Measurements from ENCODE around the gene INHBB. TPM values are rescaled to one million over a fixed set of nuclear protein-coding genes. Genes with fewer than 3 reads are reported as not detected.
"Not testable (repeated sequence)": the region's sequence is repeated elsewhere in the genome, so short reads cannot be mapped to it uniquely, and the experiment has no call there.

Gene INHBB
- total and polyA plus RNA-seq, 8 donors, result 0.37 to 7.2 (median 0.89) TPM; not detected in 1

DNA sequence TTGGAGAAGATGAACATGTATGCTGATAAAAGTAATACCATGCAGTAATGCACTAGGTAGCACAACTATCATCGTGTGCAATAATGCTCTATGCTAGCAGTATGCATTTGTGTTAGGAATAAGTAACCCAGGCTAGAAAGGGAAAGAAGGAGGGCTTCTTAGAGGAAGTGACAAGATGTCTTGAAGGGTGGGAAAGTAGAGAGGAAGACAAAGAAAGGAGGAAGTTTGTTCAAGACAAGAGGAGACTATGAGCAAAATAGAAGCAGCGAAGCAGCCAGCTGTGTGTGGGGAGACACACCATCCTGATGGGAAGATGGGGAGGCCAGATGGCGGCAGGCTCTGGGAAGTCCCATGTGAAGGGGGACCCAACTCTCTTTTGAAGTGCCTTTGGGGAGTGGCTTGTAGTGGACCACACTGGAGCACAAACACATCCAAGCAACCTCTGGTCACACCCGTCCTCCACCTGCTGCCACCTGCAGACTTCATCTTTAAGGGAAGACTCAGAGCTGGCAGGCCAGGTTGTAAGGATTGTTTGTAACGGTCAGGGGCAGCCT is 39.9 kb upstream of the INHBB start:
- TF ChIP-seq POLR2A (IDR thresholded peaks at IDR 0.05) (no peak), CTCF (IDR thresholded peaks at IDR 0.05) (no peak), POLR2AphosphoS5 (IDR thresholded peaks at IDR 0.05) (no peak), EP300 (IDR thresholded peaks at IDR 0.05) (no peak)
- intact Hi-C loops (cut with DNase I; ENCODE audit: low total_unique reads), result no loop called here
- peaks cover 0 to 11% (median 0%) of the 10 kb centered on the region in 4 donors for H3K4me1 ChIP-seq
- H3K27ac ChIP-seq, result no peak overlapping the region
- no peaks in the 10 kb centered on the region for H3K27me3 ChIP-seq
- no peak for DNase-seq
- peaks cover 10 to 33% (median 29%) of the 10 kb centered on the region in 4 donors for H3K36me3 ChIP-seq
- WGBS, 5 donors, result 92 to 96% (median 93%) methylated on average over 5 of the region's 5 CpGs
- H3K9me3 ChIP-seq, result no peaks in the 10 kb centered on the region
- H3K4me3 ChIP-seq, result no peak overlapping the region

DNA sequence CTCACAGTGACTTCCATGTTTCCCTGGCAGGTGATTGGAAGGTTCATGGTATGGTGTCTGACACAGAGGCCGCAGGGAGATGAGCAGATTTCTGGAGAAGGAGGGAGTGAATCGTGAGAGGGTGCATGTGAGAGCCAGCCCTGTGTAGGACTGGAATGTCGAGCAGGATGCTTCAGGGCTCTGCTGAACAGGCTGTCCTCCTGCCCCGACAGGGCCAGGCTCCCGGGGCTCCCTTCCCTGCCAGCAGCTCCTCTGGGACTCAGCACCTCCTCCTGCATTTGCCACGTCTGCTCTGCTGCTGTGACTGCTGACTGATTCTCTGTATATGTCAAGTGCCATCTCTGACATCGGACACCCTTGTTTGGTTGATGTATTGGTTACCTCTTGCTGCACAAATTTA is 38.5 kb upstream of the INHBB start:
- no peak overlapping the region for H3K4me3 ChIP-seq
- no peaks in the 10 kb centered on the region for H3K9me3 ChIP-seq
- intact Hi-C loops (cut with DNase I; ENCODE audit: low total_unique reads), result no loop called here
- TF ChIP-seq EP300 (IDR thresholded peaks at IDR 0.05), result no peak
- no peak for TF ChIP-seq POLR2AphosphoS5 (IDR thresholded peaks at IDR 0.05)
- no peak for DNase-seq
- H3K27me3 ChIP-seq, result no peaks in the 10 kb centered on the region
- WGBS, 5 donors, result 70 to 84% (median 80%) methylated on average over 7 of the region's 7 CpGs
- H3K4me1 ChIP-seq, result peaks cover under 1 to 15% (median 3%) of the 10 kb centered on the region in 4 donors
- no peak overlapping the region for H3K27ac ChIP-seq
- peaks cover 4 to 20% (median 15%) of the 10 kb centered on the region in 4 donors for H3K36me3 ChIP-seq

DNA sequence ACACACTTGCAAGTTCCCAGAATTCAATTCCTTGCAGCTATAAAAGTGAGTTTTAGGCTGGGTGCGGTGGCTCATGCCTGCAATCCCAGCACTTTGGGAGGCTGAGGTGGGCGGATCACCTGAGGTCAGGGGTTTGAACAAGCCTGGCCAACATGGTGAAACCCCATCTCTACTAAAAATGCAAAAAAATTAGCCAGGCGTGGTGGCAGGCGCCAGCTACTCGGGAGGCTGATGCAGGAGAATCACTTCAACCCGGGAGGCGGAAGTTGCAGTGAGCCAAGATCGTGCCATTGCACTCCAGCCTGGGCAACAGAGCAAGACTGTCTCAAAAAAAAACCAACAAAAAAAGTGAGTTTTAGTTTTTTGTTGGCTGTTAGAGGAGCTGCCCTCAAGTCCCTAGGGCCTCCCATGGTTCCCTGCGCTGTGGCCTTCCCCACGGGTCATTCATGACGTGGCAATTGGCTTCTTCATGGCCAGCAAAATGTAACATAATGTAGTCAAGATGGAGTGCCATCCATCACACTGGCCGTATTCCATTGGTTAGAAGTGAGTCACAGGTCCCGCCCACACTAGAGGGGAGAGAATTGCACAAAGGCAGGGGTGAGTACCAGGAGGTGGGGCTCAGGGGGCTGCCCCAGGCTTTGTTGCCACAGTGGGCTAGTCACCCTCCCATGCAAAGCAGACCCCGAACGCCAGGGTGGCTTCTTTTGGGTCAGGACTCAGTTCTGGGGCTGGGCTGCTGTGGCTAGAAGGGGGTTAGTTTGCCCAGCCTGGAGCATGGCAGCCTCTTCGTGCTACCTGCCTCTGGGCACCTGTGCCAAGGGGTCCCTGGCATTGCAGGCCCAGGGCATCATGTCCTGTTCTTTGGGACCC is 37.7 kb upstream of the INHBB start:
- H3K9me3 ChIP-seq, result no peaks in the 10 kb centered on the region
- 86 to 95% (median 92%) methylated on average over 12 to 16 of the region's 16 CpGs for WGBS, 5 donors
- no peak for DNase-seq
- H3K27me3 ChIP-seq, result no peaks in the 10 kb centered on the region
- intact Hi-C loops (cut with DNase I; ENCODE audit: low total_unique reads), result no loop called here
- H3K27ac ChIP-seq, result no peak overlapping the region
- H3K4me3 ChIP-seq, result no peak overlapping the region
- TF ChIP-seq POLR2A (IDR thresholded peaks at IDR 0.05) (no peak), POLR2AphosphoS5 (IDR thresholded peaks at IDR 0.05) (no peak), CTCF (IDR thresholded peaks at IDR 0.05) (no peak), EP300 (IDR thresholded peaks at IDR 0.05) (no peak)
- peaks cover 0 to 12% (median 7%) of the 10 kb centered on the region in 4 donors for H3K36me3 ChIP-seq
- H3K4me1 ChIP-seq, result peaks cover 7 to 22% (median 8%) of the 10 kb centered on the region in 4 donors

DNA sequence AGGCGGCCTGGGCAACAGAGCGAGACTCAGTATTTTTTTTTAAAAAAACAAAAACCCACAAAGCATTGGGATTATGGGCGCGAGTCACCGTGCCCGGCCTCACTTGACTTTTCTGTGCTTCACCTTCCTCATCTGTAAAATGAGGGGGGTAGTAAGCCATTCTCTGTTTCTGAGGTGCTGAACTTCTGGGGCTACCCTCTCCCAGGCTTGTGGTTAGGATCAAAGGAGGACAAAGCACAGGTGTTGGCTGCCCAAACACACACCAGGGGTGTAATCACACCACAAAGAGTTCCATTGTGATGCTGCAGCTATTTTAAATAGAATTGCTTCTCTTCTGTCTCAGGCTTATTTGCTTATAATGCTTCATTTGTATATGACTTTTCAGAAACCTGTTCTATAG is 35.8 kb upstream of the INHBB start:
- DNase-seq, result no peak
- peaks cover 14 to 29% (median 14%) of the 10 kb centered on the region in 4 donors for H3K4me1 ChIP-seq
- WGBS, 5 donors, result 90 to 100% (median 94%) methylated on average over 6 of the region's 6 CpGs
- intact Hi-C loops (cut with DNase I; ENCODE audit: low total_unique reads), result loop anchor here (10.0 kb wide), 1 partner anchor 75 kb away; no protein-coding TSS in a partner anchor
- no peaks in the 10 kb centered on the region for H3K9me3 ChIP-seq
- peaks cover 0 to 6% (median 3%) of the 10 kb centered on the region in 4 donors for H3K36me3 ChIP-seq
- H3K4me3 ChIP-seq, result no peak overlapping the region
- H3K27me3 ChIP-seq, result no peaks in the 10 kb centered on the region
- TF ChIP-seq CTCF (IDR thresholded peaks at IDR 0.05) (no peak), POLR2A (IDR thresholded peaks at IDR 0.05) (no peak), POLR2AphosphoS5 (IDR thresholded peaks at IDR 0.05) (no peak), EP300 (IDR thresholded peaks at IDR 0.05) (no peak)
- no peak overlapping the region for H3K27ac ChIP-seq

GRCh38 chr2:120310841-120311240 is 35.1 kb upstream of the INHBB start:
- intact Hi-C loops (cut with DNase I; ENCODE audit: low total_unique reads), result loop anchor here (10.0 kb wide), 1 partner anchor 76 kb away; no protein-coding TSS in a partner anchor
- H3K27me3 ChIP-seq, DNase-seq, H3K27ac ChIP-seq, H3K36me3 ChIP-seq, H3K4me3 ChIP-seq, H3K9me3 ChIP-seq: not testable (repeated sequence)
- peaks cover 14 to 23% (median 14%) of the 10 kb centered on the region in 4 donors for H3K4me1 ChIP-seq
- 91 to 98% (median 98%) methylated on average over 8 of the region's 8 CpGs for WGBS, 5 donors

All from stomach (tissue), 9 donors.